NT2/D1 (cell line): Measurements from ENCODE around the gene PDE6B.

ENCODE experiments used
- YY1 ChIP-seq: IDR thresholded peaks from 2 replicates; pipeline ENCODE4 v1.6.1; 2011; ENCODE audit not compliant: insufficient read length, insufficient read depth
- ZNF274 ChIP-seq: IDR thresholded peaks from 2 replicates; pipeline ENCODE4 v1.6.1; 2011; ENCODE audit warnings: mild to moderate bottlenecking, low read depth, low read length

DNA sequence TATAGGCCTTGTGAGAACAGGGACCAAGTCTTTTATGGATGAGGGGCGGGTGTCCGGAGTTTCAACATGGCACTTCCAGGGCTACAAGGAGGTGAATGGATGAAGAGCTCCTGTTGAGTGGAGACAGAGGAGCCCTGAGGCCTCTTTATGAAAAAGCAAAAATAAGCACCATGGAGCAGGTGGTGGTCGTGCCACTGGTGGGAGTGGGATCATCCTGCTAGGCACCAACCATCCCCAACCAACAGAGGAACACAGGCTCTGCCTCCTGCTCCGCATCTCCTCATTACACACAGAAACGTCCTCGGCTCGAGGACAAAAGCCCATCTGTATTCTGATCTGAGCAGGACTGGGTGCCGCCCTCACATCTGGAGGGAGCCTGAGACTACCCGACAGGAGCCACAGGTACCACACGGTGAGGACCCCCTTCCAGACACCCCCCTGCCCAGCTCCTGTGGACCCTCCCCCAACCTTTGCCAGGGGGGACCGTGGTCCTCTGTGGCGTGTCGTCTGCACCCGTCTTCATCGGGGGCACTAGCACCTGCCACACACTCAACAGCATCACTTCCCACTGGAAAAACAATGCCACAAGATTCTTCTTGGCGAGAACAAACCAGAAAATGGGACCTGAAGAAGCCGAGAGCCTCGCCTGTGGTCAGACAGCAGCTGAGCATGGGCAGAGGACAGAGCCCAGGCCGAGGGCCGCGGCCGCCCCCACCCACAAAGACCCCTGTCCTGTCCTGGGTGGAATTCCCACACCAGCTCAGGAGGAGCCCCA is 3.9 kb upstream of the PDE6B start:
- no peak for TF ChIP-seq YY1
- no peak for TF ChIP-seq ZNF274
